HuH-7.5 (cell line): Measurements from ENCODE around the gene DENND4A.
"Not testable (repeated sequence)": the region's sequence is repeated elsewhere in the genome, so short reads cannot be mapped to it uniquely, and the experiment has no call there.

Experiments
- DNase-seq: peaks from one replicate; pipeline ENCODE4 v3.0.0; 2011; ENCODE audit warnings: low spot score

Gene DENND4A

DNA sequence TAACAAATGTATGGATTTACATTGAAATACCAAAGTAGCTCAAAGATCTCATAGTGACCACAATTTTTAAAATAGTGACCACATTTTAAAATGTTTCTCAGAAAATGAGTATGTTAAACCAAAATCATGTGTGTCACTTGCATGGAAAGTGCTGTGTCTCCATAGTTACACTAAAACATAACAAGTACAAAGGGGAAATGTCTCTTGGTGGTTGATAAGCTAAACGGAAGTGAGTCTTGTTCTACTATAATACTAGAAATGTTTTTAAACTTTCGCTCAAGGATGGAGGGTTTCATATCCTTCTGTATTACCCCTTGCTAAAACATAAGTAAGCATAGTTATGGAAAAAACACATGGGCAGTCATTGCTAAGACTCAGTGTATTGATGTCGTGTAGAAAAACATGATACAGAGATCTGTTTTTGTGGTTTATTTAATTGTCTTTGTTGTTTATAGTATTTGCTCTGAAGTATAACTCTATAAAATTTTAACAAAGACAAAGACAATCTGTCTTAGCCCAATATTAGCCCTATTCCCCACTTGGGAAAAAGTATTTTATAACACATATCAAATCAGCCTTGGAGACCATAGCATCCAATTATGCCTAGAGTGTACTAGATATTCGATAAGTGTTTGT is 27.0 kb upstream of the DENND4A start:
- no peak for DNase-seq

DNA sequence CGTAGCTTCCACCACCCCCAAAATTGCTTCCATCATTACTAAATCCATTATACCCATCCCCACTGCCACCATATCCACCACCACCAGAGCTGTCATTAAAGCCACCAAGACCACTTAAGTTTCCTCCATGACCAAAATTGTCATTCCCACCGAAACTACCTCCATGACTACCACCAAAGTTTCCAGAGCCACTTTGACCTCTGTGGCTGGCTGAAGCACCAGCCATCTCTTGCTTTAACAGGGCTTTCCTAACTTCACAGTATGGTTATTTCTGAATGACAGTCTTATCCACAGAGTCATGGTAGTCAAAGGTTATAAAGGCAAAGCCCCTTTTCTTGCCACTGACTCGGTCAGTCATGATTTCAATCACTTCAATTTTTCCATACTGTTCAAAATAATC is 24.3 kb upstream of the DENND4A start:
- no peak for DNase-seq

GRCh38 chr15:65816008-65816407 is 23.9 kb upstream of the DENND4A start:
- not testable (repeated sequence) for DNase-seq

DNA sequence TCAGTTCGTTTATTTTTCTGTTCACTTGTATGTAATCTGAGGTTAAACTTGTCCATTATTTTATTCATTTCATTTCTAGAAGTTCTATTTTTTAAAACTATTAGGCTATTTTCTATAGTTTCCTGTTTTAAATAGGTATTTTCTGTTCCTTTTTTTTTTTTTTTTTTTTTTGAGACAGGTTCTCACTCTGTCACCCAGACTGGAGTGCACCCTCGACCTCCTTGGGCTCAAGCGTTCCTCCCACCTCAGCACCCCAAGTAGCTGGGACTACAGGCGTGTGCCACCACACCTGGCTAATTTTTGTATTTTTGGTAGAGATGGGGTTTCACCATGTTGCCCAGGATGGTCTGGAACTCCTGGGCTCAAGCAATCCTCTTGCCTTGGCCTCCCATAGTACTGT is 22.2 kb upstream of the DENND4A start:
- DNase-seq = not testable (repeated sequence)

DNA sequence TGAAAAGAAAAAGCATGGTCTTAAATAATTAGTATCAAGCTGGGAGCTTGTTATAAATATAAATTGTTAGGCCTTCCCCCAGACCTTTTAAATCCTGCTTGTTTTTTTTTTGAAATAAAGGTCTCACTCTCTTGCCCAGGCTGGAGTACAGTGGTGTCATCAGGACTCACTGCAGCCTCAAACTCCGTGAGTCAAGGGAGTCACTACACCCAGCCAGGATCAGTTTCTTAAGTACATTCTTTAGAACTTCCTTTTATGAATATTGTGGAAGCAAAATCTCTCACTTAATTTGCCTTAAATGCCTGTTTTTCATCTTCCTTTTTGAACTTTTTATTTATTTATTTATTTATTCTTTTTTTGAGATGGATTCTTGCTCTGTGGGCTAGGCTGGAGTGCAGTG is 20.8 kb upstream of the DENND4A start:
- no peak for DNase-seq

DNA sequence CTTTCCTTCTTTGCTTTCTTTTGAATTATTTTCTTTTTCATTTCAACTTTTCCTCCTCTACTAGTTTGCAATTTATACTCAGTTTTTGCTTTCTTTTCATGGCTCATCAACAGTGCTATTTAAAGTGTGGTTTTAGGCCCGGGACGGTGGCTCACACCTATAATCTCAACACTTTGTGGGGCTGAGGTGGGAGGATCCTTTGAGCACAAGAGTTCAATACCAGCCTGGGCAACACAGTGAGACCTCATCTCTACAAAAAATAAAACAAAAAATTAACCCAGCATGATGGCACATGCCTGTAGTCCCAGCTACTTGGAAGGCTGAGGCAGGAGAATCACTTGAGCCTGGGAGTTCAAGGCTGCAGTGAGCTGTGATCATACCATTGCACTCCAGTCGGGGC is 20.4 kb upstream of the DENND4A start:
- DNase-seq = no peak

DNA sequence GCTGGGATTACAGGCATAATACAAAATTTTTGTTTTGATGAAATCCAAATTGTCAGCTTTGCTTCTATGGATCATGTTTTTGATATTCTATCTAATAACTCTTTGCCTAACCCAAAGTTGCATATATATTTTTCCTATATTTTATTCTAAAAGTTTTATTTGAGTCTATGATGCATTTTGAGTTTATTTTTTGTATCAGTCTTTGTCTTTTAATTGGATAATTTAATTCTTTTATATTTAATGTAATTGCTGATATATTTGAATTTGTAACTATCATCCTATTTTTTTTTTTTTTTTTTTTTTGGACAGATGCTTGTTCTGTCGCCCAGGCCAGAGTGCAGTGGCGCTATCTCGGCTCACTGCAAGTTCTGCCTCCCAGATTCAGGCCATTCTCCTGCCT is 19.7 kb upstream of the DENND4A start:
- no peak for DNase-seq

- not testable (repeated sequence) for DNase-seq
Measured at GRCh38 chr15:65811011-65811733, 19.1 kb upstream of the DENND4A start.

GRCh38 chr15:65806397-65806796 is 14.3 kb upstream of the DENND4A start:
- DNase-seq = no peak

DNA sequence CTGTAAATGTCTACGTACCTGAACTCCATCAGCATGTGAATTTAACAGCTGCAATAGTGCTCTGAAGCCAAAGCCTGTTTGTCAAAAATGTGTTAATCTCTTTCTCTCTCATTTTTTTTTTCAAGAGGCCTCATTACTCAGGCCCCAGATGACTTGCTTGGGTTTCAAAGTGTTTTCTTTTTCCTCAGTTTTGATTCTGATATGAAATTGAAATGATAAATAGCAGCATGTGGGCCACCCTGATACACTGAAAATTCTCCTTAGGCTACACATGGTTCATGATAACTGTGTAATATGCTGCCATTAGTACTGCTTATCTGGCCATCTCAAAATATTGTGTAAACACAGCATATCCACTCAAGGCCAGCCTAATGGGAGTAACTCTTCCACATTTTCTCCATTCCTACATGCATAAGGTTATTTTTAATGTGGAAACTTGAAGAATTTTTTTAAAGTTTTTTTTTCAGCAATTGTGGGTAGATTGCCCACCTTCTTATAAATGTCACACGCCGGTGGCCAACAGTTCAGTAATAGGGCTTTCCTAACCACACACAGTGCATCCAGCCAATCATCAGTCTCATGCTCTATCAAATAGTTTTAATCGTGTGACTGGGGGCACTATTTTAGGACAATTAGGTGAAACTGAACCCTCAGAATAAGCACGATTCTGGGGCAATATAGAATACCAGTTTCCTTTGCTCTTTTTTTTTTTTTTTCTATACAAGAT is 13.1 kb upstream of the DENND4A start:
- no peak for DNase-seq

- no peak for DNase-seq
Measured at GRCh38 chr15:65804252-65804931, 12.3 kb upstream of the DENND4A start.

- no peak for DNase-seq
Measured at GRCh38 chr15:65801229-65801805, 9.2 kb upstream of the DENND4A start.

DNA sequence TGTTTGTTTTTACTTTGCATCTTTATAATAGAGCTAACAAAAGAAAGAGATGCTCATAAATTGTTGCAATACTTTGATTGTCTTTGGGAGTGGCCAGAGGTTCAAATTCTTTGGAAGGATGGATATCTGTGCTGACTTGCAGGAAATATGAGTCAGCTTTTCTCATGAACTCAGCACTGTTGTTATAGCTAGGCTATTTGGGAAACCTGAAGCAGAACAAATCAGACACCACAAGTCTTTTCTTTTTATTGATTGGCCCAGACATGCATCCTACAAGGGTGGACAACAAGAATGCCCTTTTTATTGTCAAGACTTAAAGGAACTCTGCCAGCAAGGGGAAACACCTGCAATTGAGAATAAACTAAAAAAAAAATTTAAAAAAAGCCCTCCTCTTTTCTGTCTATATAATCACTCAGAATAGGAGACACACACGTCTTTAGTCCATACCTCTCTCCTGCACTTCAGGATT is 4.6 kb upstream of the DENND4A start:
- no peak for DNase-seq

GRCh38 chr15:65795663-65796216 is 3.6 kb upstream of the DENND4A start:
- DNase-seq = no peak

GRCh38 chr15:65793818-65794104 is 1.7 kb upstream of the DENND4A start:
- no peak for DNase-seq

DNA sequence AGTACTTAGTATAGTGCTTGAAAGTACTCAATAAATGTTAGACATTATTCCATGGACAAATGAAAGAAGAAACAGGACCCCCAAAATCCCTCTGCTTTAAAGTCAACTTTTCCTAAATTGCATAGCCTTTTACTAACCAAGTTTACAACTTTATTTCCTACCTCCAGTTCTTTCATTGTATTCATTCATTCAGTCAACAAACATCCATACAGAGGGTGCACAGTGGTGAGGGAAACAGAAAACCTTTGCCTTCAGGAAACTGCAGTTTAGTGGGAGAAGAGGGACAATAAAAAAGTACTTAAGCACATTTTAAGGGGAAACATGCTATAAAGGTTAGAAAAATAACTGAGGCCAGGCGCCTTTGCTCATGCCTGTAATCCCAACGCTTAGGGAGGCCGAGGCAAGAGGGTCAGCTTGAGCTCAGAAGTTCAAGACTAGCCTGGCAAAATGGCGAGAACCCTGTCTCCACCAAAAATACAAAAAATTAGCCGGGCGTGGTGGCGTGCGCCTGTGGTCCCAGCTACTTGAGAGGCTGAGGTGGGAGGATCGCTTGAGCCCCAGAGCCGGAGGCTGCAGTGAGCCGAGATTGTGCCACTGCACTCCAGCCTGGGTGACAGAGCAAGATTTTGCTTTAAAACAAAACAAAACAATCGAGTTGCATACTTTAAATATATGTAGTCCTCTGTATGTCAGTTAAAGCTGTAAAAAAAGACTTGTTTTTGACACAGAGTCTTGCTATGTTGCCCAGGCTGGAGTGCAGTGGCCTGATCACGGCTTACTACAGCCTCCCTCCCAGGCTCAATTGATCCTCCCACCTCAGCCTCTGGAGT is 1.1 kb upstream of the DENND4A start:
- no peak for DNase-seq

DNA sequence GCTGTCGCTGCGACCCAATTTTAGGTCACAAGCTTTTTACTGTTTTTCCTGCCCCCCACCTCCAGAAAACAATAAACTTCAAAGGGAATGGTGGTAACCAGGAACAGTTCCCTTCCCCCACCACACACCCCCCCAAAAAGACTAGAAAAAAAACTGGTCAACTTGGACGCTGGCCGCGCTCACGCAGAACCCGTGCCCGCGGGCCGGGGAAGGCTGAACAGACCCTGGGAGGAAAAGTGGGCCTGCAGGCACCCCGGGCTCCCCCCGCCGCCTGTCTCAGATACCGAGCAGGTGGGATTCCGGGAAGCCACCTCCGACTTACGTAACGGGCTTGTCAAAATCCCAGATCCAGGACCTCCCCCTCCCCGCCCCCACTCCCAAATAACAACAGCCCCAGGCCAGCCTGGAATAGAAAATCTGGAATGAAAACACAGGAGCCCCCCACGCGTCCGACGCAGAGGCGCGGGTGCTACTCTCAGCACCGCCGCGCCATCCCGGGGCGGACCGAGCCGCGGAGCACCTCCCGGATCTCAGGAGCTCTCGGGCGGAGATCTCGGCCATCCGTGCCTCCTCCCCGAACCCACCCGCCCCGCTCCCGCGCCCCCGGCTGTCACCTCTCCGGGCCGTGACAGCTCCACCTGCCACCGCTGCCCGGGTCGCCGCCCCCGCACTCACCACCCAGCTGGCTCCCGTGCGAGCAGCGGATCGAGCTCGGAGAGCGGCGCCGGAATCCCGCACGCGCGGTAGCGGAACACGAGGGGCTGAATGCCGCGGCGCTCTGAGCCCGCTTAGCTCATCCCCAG is 557 bp downstream of the DENND4A start:
- peak; percentile 55 for DNase-seq

DNA sequence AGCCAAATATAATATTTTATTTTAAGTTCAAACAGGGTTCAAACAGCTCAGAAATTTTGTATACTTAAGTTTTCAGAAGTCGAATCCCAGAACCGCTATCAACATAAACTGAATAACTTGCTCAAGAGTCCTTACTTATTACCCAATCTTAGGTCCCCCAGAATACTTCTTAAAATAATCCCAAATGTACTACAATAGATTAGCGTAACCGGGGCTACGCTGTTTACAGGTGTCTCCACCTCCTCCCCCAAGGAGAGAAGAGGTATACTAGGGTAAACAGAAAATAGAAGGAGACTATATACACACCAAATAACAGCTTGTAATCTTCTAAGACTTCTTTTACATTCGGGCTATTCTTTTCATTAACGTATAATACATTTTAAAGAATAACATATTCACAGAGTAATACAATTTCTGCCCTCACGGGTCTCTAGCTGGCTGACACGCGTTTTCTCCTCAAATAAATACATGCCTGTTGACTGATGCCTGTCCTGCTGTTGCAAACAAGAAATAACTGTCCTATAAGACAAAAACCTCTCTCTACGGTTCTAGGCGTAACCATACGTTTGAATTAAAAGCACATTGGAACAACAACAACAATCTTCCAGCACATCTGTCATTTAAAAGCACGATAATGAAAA is 1.3 kb downstream of the DENND4A start:
- peak; percentile 22 for DNase-seq

DNA sequence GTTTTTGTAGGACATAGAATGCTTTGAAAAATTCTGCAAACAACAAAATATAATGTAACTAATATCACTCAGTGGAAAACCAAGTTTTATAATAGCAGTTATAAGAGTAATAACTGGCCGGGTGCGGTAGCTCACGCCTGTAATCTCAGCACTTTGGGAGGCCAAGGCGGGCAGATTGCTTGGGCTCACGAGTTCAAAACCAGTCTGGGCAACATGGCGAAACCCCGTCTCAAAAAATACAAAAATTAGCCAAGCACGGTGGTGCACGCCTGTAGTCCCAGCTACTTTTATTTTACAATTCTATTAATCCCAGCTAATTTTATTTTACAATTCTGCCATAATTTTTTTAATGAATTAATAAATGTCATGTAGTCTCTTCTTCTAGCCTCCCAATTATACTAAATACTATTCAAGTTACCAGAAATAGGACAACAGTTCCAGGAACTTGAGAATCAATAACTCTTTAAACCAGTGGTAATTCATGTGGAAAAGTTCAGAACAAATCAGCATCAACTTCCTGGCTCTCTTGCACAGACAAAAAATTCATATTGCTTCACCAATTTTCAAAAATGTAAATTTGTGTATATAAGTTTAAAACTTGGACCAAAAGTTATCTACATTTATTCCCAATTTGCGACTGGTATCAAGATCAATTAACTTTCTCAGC is 2.2 kb downstream of the DENND4A start:
- DNase-seq = no peak
